Activated naive CD4-positive, alpha-beta T cell treated with anti-CD3 and anti-CD28 coated beads, Interleukin-2, amount 50 U/mL, for 16 hours (primary cell): ENCODE measurements around the gene MED16.
"Not testable (repeated sequence)": the region's sequence is repeated elsewhere in the genome, so short reads cannot be mapped to it uniquely, and the experiment has no call there.

Experiments
- DNase-seq: peaks from one replicate; pipeline ENCODE4 v3.0.0-alpha.2; 2020

The MED16 gene

GRCh38 chr19:825897-826644, 66.9 kb downstream of the MED16 start:
- no peak for DNase-seq

GRCh38 chr19:824885-825284, 68.1 kb downstream of the MED16 start:
- no peak for DNase-seq

- DNase-seq: no peak
Measured at GRCh38 chr19:823565-824121, 69.3 kb downstream of the MED16 start.

GRCh38 chr19:821825-822503, 71.0 kb downstream of the MED16 start, which contains the start of gene PLPPR3:
TSS of gene PLPPR3 (minus strand) at chr19:821955. CDS start at chr19:821559, 396 bp downstream.
- no peak for DNase-seq

GRCh38 chr19:821231-821824, 71.7 kb downstream of the MED16 start:
- no peak for DNase-seq

GRCh38 chr19:820212-820611, 72.8 kb downstream of the MED16 start:
- not testable (repeated sequence) for DNase-seq
